Fibroblast of gingiva (primary cell): ENCODE results near the gene AKTIP.
"Not testable (repeated sequence)": the region's sequence is repeated elsewhere in the genome, so short reads cannot be mapped to it uniquely, and the experiment has no call there.

ENCODE experiments used
- DNase-seq: peaks from one replicate; pipeline ENCODE4 v3.0.0-alpha.2; 2011; ENCODE audit warnings: low read depth

AKTIP gene

GRCh38 chr16:53515259-53515658 is 12.2 kb upstream of the AKTIP start:
- no peak for DNase-seq

- not testable (repeated sequence) for DNase-seq
Measured at GRCh38 chr16:53512795-53513194, 9.8 kb upstream of the AKTIP start.

- no peak for DNase-seq
Measured at GRCh38 chr16:53511403-53512280, 8.6 kb upstream of the AKTIP start.

- DNase-seq: no peak
Measured at GRCh38 chr16:53511084-53511402, 8.0 kb upstream of the AKTIP start.

GRCh38 chr16:53510704-53511070 is 7.7 kb upstream of the AKTIP start:
- DNase-seq: no peak

- DNase-seq: peak; percentile 56
Measured at GRCh38 chr16:53509906-53510703, 7.1 kb upstream of the AKTIP start.

- DNase-seq: no peak
Measured at GRCh38 chr16:53507464-53508179, 4.6 kb upstream of the AKTIP start.

GRCh38 chr16:53506254-53506653 is 3.2 kb upstream of the AKTIP start:
- no peak for DNase-seq

GRCh38 chr16:53504665-53505064 is 1.7 kb upstream of the AKTIP start:
- DNase-seq: no peak

GRCh38 chr16:53503991-53504663 is 1.1 kb upstream of the AKTIP start:
- DNase-seq: peak; percentile 68

GRCh38 chr16:53503270-53503923 is 388 bp upstream of the AKTIP start:
- DNase-seq: peak; percentile 100

- DNase-seq: peak; percentile 47
Measured at GRCh38 chr16:53501216-53501859, 1.7 kb downstream of the AKTIP start.

- no peak for DNase-seq
Measured at GRCh38 chr16:53498984-53499383, 4.0 kb downstream of the AKTIP start.

- no peak for DNase-seq
Measured at GRCh38 chr16:53495325-53495724, 7.7 kb downstream of the AKTIP start.

- DNase-seq: no peak
Measured at GRCh38 chr16:53494636-53495035, 8.4 kb downstream of the AKTIP start.

- DNase-seq: no peak
Measured at GRCh38 chr16:53492503-53492902, 10.5 kb downstream of the AKTIP start.

- DNase-seq: no peak
Measured at GRCh38 chr16:53489755-53490154, 13.3 kb downstream of the AKTIP start.

- DNase-seq: no peak
Measured at GRCh38 chr16:53486230-53486629, 16.8 kb downstream of the AKTIP start.

GRCh38 chr16:53484542-53484941 is 18.5 kb downstream of the AKTIP start:
- DNase-seq: no peak

- no peak for DNase-seq
Measured at GRCh38 chr16:53482123-53482522, 20.9 kb downstream of the AKTIP start.

GRCh38 chr16:53480394-53480793 is 22.6 kb downstream of the AKTIP start:
- no peak for DNase-seq
